Measurements from ENCODE around the gene SLC1A2. TPM values are rescaled to one million over a fixed set of nuclear protein-coding genes. Genes with fewer than 3 reads are reported as not detected.

SLC1A2 gene
- total RNA-seq, 4 donors from 2014 or later: 0.27 to 0.80 (median 0.79) TPM; not detected in 1

GRCh38 chr11:35270342-35270741 lies 149.0 kb downstream of the SLC1A2 start:
- H3K4me1 ChIP-seq: peaks cover 4 to 11% (median 6%) of the 10 kb centered on the region in 4 donors
- no peak overlapping the region for H3K4me3 ChIP-seq
- in situ Hi-C loops (cut with MboI; ENCODE audit: low pct_ligation_motif_present in 1 of 4, low pct_unique_long_range_greater_than_20kb in 1 of 4, low sequenced_read_pairs in 3 of 4) (no loop called here), intact Hi-C loops (cut with DNase I; ENCODE audit: low total_unique reads) (no loop called here)
- TF ChIP-seq EP300 (IDR thresholded peaks at IDR 0.05; ENCODE audit: low read depth) (no peak), CTCF (IDR thresholded peaks at IDR 0.05) (no peak), POLR2AphosphoS5 (IDR thresholded peaks at IDR 0.05) (no peak), POLR2A (IDR thresholded peaks at IDR 0.05) (no peak)
- H3K9me3 ChIP-seq: no peaks in the 10 kb centered on the region
- H3K27me3 ChIP-seq: no peaks in the 10 kb centered on the region
- WGBS, 2 donors (ENCODE audit: low coverage in 1 of 2): 67 to 82% methylated on average over 1 of the region's 1 CpG
- H3K36me3 ChIP-seq: no peaks in the 10 kb centered on the region
- DNase-seq: no peak
- H3K27ac ChIP-seq: no peak overlapping the region

GRCh38 chr11:35267504-35267903 lies 151.9 kb downstream of the SLC1A2 start:
- no peaks in the 10 kb centered on the region for H3K27me3 ChIP-seq
- no peak for DNase-seq
- no peaks in the 10 kb centered on the region for H3K9me3 ChIP-seq
- H3K36me3 ChIP-seq: no peaks in the 10 kb centered on the region
- intact Hi-C loops (cut with DNase I; ENCODE audit: low total_unique reads) (no loop called here), in situ Hi-C loops (cut with MboI; ENCODE audit: low pct_ligation_motif_present in 1 of 4, low pct_unique_long_range_greater_than_20kb in 1 of 4, low sequenced_read_pairs in 3 of 4) (no loop called here)
- H3K27ac ChIP-seq: no peak overlapping the region
- no peak overlapping the region for H3K4me3 ChIP-seq
- H3K4me1 ChIP-seq: no peaks in the 10 kb centered on the region
- TF ChIP-seq EP300 (IDR thresholded peaks at IDR 0.05; ENCODE audit: low read depth): no peak
- no peak for TF ChIP-seq CTCF (IDR thresholded peaks at IDR 0.05)
- no peak for TF ChIP-seq POLR2A (IDR thresholded peaks at IDR 0.05)
- no peak for TF ChIP-seq POLR2AphosphoS5 (IDR thresholded peaks at IDR 0.05)
- WGBS, 2 donors (ENCODE audit: low coverage in 1 of 2): 85 to 100% methylated on average over 2 of the region's 2 CpGs

- Histone ChIP-seq H3K4me1 (no peaks in the 10 kb centered on the region), H3K9me3 (no peaks in the 10 kb centered on the region), H3K4me3 (no peak overlapping the region), H3K27ac (no peak overlapping the region), H3K36me3 (no peaks in the 10 kb centered on the region), H3K27me3 (no peaks in the 10 kb centered on the region)
- in situ Hi-C loops (cut with MboI; ENCODE audit: low pct_ligation_motif_present in 1 of 4, low pct_unique_long_range_greater_than_20kb in 1 of 4, low sequenced_read_pairs in 3 of 4): no loop called here
- TF ChIP-seq POLR2A (IDR thresholded peaks at IDR 0.05): no peak
- no peak for TF ChIP-seq POLR2AphosphoS5 (IDR thresholded peaks at IDR 0.05)
- no peak for TF ChIP-seq EP300 (IDR thresholded peaks at IDR 0.05; ENCODE audit: low read depth)
- TF ChIP-seq CTCF (IDR thresholded peaks at IDR 0.05): no peak
- WGBS, 2 donors (ENCODE audit: low coverage in 1 of 2): 58% methylated on average over 3 of the region's 3 CpGs
- DNase-seq: no peak
- intact Hi-C loops (cut with DNase I; ENCODE audit: low total_unique reads): no loop called here
These were observed 153.5 kb downstream of the SLC1A2 start for GRCh38 chr11:35265755-35266454.

- TF ChIP-seq POLR2AphosphoS5 (IDR thresholded peaks at IDR 0.05) (no peak), CTCF (IDR thresholded peaks at IDR 0.05) (no peak), POLR2A (IDR thresholded peaks at IDR 0.05) (no peak), EP300 (IDR thresholded peaks at IDR 0.05; ENCODE audit: low read depth) (no peak)
- H3K4me1 ChIP-seq: peaks cover 0 to 8% (median 0%) of the 10 kb centered on the region in 4 donors
- in situ Hi-C loops (cut with MboI; ENCODE audit: low pct_ligation_motif_present in 1 of 4, low pct_unique_long_range_greater_than_20kb in 1 of 4, low sequenced_read_pairs in 3 of 4): no loop called here
These were observed 156.6 kb downstream of the SLC1A2 start for GRCh38 chr11:35262735-35263134.

More at GRCh38 chr11:35262735-35263134, 156.6 kb downstream of the SLC1A2 start:
- Histone ChIP-seq H3K27me3 (no peaks in the 10 kb centered on the region), H3K36me3 (no peaks in the 10 kb centered on the region), H3K4me3 (no peak overlapping the region), H3K9me3 (no peaks in the 10 kb centered on the region), H3K27ac (no peak overlapping the region)
- DNase-seq: no peak
- intact Hi-C loops (cut with DNase I; ENCODE audit: low total_unique reads): no loop called here
